Panc1 (cell line): ENCODE data around the gene KCNIP4. TPM values are rescaled to one million over a fixed set of nuclear protein-coding genes. Genes with fewer than 3 reads are reported as not detected.

Source experiments
- ATAC-seq: fragments of 200-7000 bp; cut with Tn5 transposase; 2 replicates; pipeline ENCODE4 v1.9.1; 2020; ENCODE audit warnings: mild to moderate bottlenecking, moderate library complexity
- BruUV-seq: library from RNA; stranded (reverse); fragments of 400-500 nt; replicated peaks from 2 replicates; lab custom pipeline; 2021; lab: Mats Ljungman, UMichigan
- CTCF ChIA-PET: fragments of 300-600 bp; sonication (Branson Sonifier 250); formaldehyde crosslinking; loops from one replicate; lab custom pipeline; 2022; ENCODE audit warnings: antibody characterized with exemption; lab: Charles Lee
- POLR2A ChIA-PET: fragments of 300-600 bp; sonication (Branson Sonifier 250); formaldehyde crosslinking; loops from one replicate; lab custom pipeline; 2022; ENCODE audit warnings: antibody characterized with exemption; lab: Charles Lee
- DNase-seq: peaks from one replicate; pipeline ENCODE4 v3.0.0-alpha.2; 2010; ENCODE audit warnings: low read depth, low spot score
- H3K27ac ChIP-seq: 2 replicates; pipeline ENCODE4 v1.5.1; 2011; ENCODE audit warnings: mild to moderate bottlenecking, low read length, inconsistent platforms
- H3K27me3 ChIP-seq: fragments of 200-500 bp; sonication (Bioruptor generic); 2 replicates; pipeline ENCODE4 v1.6.0; 2014; ENCODE audit warnings: low read length, inconsistent platforms; ENCODE audit not compliant: control insufficient read depth, insufficient read depth
- H3K36me3 ChIP-seq: fragments of 200-500 bp; sonication (Bioruptor generic); 2 replicates; pipeline ENCODE4 v1.5.1; 2014; ENCODE audit warnings: inconsistent platforms, mild to moderate bottlenecking, low read length, moderate library complexity; ENCODE audit not compliant: control insufficient read depth, insufficient read depth
- H3K4me1 ChIP-seq: 2 replicates; pipeline ENCODE4 v1.5.1; 2011; ENCODE audit warnings: inconsistent platforms, mild to moderate bottlenecking, low read length, moderate library complexity; ENCODE audit not compliant: control insufficient read depth, insufficient read depth
- H3K4me3 ChIP-seq, 2 experiments: 2 replicates each; pipeline ENCODE4 v1.5.1; 2011 to 2012; ENCODE audit warnings: low read depth in 2 of 2, low read length in 2 of 2, mild to moderate bottlenecking in 2 of 2, inconsistent platforms in 1 of 2, moderate library complexity in 1 of 2
- H3K9me3 ChIP-seq: fragments of 200-500 bp; sonication (Bioruptor generic); 2 replicates; pipeline ENCODE4 v1.5.1; 2014; ENCODE audit warnings: low read depth, mild to moderate bottlenecking, inconsistent platforms, low read length, moderate library complexity; ENCODE audit not compliant: control insufficient read depth, insufficient read depth
- CTCF ChIP-seq: fragments of 450-650 bp; IDR thresholded peaks from 2 replicates; pipeline ENCODE4 v1.5.1; 2017; ENCODE audit warnings: mild to moderate bottlenecking
- POLR2AphosphoS5 ChIP-seq: IDR thresholded peaks from 2 replicates; pipeline ENCODE4 v1.6.1; 2012; ENCODE audit warnings: mild to moderate bottlenecking, low read depth, low read length, moderate library complexity
- SIN3A ChIP-seq: IDR thresholded peaks from 2 replicates; pipeline ENCODE4 v1.6.1; 2012; ENCODE audit warnings: low read depth, mild to moderate bottlenecking, low read length, moderate library complexity, borderline replicate concordance; ENCODE audit not compliant: insufficient read depth
- TCF7L2 ChIP-seq: IDR thresholded peaks from 2 replicates; pipeline ENCODE4 v1.6.1; 2011; ENCODE audit warnings: mild to moderate bottlenecking, low read depth, low read length, inconsistent platforms
- in situ Hi-C: cut with HindIII; loops from 2 replicates; pipeline ENCODE4 v1.10.0; 2016; ENCODE audit warnings: low sequenced_read_pairs, low pct_unique_long_range_greater_than_20kb
- intact Hi-C: fragments of 100-400 bp; cut with micrococcal nuclease; formaldehyde crosslinking; loops from one replicate; pipeline ENCODE4 v1.10.0; 2022; ENCODE audit not compliant: unreplicated experiment
- total RNA-seq: library from RNA; stranded (reverse); gene quantifications from one replicate; pipeline ENCODE4 v1.2.1, GENCODE V29; 2021; ENCODE audit not compliant: unreplicated experiment
- TF ChIP-seq, protein P1 (sequence below), 2 experiments: IDR thresholded peaks; 2 replicates each; pipeline ENCODE4 v1.6.1; 2011 to 2012; ENCODE audit warnings: low read depth in 2 of 2, control low read depth in 1 of 2, low read length in 1 of 2, mild to moderate bottlenecking in 1 of 2, moderate library complexity in 1 of 2; ENCODE audit not compliant: insufficient read depth in 1 of 2

The KCNIP4 gene
- total RNA-seq, 1 experiment from 2014 or later = not detected

- CTCF ChIA-PET = no interaction called here
- in situ Hi-C loops = no loop called here
- TF ChIP-seq SIN3A = no peak
- TF ChIP-seq, protein P1, sequence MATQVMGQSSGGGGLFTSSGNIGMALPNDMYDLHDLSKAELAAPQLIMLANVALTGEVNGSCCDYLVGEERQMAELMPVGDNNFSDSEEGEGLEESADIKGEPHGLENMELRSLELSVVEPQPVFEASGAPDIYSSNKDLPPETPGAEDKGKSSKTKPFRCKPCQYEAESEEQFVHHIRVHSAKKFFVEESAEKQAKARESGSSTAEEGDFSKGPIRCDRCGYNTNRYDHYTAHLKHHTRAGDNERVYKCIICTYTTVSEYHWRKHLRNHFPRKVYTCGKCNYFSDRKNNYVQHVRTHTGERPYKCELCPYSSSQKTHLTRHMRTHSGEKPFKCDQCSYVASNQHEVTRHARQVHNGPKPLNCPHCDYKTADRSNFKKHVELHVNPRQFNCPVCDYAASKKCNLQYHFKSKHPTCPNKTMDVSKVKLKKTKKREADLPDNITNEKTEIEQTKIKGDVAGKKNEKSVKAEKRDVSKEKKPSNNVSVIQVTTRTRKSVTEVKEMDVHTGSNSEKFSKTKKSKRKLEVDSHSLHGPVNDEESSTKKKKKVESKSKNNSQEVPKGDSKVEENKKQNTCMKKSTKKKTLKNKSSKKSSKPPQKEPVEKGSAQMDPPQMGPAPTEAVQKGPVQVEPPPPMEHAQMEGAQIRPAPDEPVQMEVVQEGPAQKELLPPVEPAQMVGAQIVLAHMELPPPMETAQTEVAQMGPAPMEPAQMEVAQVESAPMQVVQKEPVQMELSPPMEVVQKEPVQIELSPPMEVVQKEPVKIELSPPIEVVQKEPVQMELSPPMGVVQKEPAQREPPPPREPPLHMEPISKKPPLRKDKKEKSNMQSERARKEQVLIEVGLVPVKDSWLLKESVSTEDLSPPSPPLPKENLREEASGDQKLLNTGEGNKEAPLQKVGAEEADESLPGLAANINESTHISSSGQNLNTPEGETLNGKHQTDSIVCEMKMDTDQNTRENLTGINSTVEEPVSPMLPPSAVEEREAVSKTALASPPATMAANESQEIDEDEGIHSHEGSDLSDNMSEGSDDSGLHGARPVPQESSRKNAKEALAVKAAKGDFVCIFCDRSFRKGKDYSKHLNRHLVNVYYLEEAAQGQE (IDR thresholded peaks at IDR 0.05; ENCODE audit: insufficient read depth in 1 of 2, low read depth in 2 of 2, low read length in 1 of 2) = no peak
- Histone ChIP-seq H3K27me3 (no peaks in the 10 kb centered on the region), H3K4me3 (no peak overlapping the region), H3K27ac (no peak overlapping the region), H3K4me1 (no peaks in the 10 kb centered on the region), H3K9me3 (no peaks in the 10 kb centered on the region), H3K36me3 (no peaks in the 10 kb centered on the region)
- DNase-seq = no peak
- intact Hi-C loops = no loop called here
- ATAC-seq = no peak
- BruUV-seq = no TSS peak
- POLR2A ChIA-PET = no interaction called here
Measured at GRCh38 chr4:21605006-21605405, 343.6 kb downstream of the KCNIP4 start.

- Histone ChIP-seq H3K4me1 (no peaks in the 10 kb centered on the region), H3K4me3 (no peak overlapping the region), H3K27me3 (no peaks in the 10 kb centered on the region), H3K9me3 (no peaks in the 10 kb centered on the region), H3K27ac (no peak overlapping the region), H3K36me3 (no peaks in the 10 kb centered on the region)
- DNase-seq = no peak
- no TSS peak for BruUV-seq
- intact Hi-C loops (no loop called here), in situ Hi-C loops (no loop called here)
- ChIA-PET CTCF (no interaction called here), POLR2A (no interaction called here)
- TF ChIP-seq, protein P1 (IDR thresholded peaks at IDR 0.05; ENCODE audit: insufficient read depth in 1 of 2, low read depth in 2 of 2, low read length in 1 of 2) = no peak
- no peak for TF ChIP-seq TCF7L2
- TF ChIP-seq CTCF = no peak
- TF ChIP-seq POLR2AphosphoS5 = no peak
- TF ChIP-seq SIN3A = no peak
- no peak for ATAC-seq
Measured at GRCh38 chr4:21596521-21596920, 352.1 kb downstream of the KCNIP4 start.
